K562 (cell line): ENCODE data around the gene FA2H. TPM values are rescaled to one million over a fixed set of nuclear protein-coding genes. Genes with fewer than 3 reads are reported as not detected.

Experiments used
- ATAC-seq: fragments of 200-7000 bp; cut with Tn5 transposase; 3 replicates; pipeline ENCODE4 v1.9.1; 2020; ENCODE audit warnings: moderate library complexity
- BruUV-seq: library from RNA; stranded (reverse); fragments of 400-500 nt; replicated peaks from 2 replicates; lab custom pipeline; 2021; lab: Mats Ljungman, UMichigan
- CTCF ChIA-PET: fragments of 300-600 bp; formaldehyde crosslinking; extraction: SDS; loops from one replicate; lab custom pipeline; 2021; ENCODE audit warnings: low intra/inter-chr PET ratio; lab: Yijun Ruan, JAX
- POLR2A ChIA-PET: fragments of 300-600, 350-650 bp; sonication (Branson Sonifier 250); formaldehyde crosslinking; extraction: SDS; loops from one replicate; lab custom pipeline; 2021; ENCODE audit warnings: antibody characterized with exemption, inconsistent platforms; lab: Yijun Ruan, JAX
- DNase-seq, 4 experiments: peaks; one replicate each; pipeline versions ENCODE4 v3.0.0 to v3.0.0-alpha.2; 2011 to 2018; ENCODE audit warnings: low spot score in 3 of 4, mixed read lengths in 3 of 4; ENCODE audit errors: extremely low read depth in 1 of 4
- FAIRE-seq: peaks from 2 replicates; lab custom pipeline; 2011; peaks lifted over from hg19 to GRCh38; lab: Jason Lieb, UNC
- H2AFZ ChIP-seq: 2 replicates; pipeline ENCODE4 v1.6.0; 2011; ENCODE audit warnings: low read depth, low read length, control low read depth, inconsistent platforms
- H3K27ac ChIP-seq: fragments of 200-600 bp; 3 replicates; pipeline ENCODE4 v1.8.0; 2011; ENCODE audit warnings: low read depth, mild to moderate bottlenecking, control low read depth, inconsistent platforms, low read length, moderate library complexity, mixed read lengths; ENCODE audit errors: extremely low read depth
- H3K27me3 ChIP-seq, 2 experiments: fragments of 300-600 bp in 1 of 2; 2 replicates in 1 of 2; 3 replicates in 1 of 2; pipeline versions ENCODE4 v1.6.0 to v1.8.0; 2011; ENCODE audit warnings: inconsistent platforms in 2 of 2, low read length in 2 of 2, mild to moderate bottlenecking in 1 of 2, mixed read lengths in 1 of 2, moderate library complexity in 1 of 2; ENCODE audit not compliant: control insufficient read depth in 2 of 2, insufficient read depth in 2 of 2
- H3K36me3 ChIP-seq: fragments of 300-600 bp; 3 replicates; pipeline ENCODE4 v1.8.0; 2011; ENCODE audit warnings: mild to moderate bottlenecking, low read length, inconsistent platforms; ENCODE audit not compliant: control insufficient read depth, insufficient read depth
- H3K4me1 ChIP-seq, 2 experiments: fragments of 200-600 bp in 1 of 2; replicated peaks in 1 of 2; 2 replicates in 1 of 2; 3 replicates in 1 of 2; pipeline versions ENCODE4 v1.5.1 to v1.8.0; 2011; ENCODE audit warnings: inconsistent platforms in 2 of 2, low read length in 2 of 2, mild to moderate bottlenecking in 1 of 2, mixed read lengths in 1 of 2, moderate library complexity in 1 of 2; ENCODE audit not compliant: control insufficient read depth in 2 of 2, insufficient read depth in 2 of 2
- H3K4me2 ChIP-seq: 2 replicates; pipeline ENCODE4 v1.6.1; 2011; ENCODE audit warnings: low read length, control low read depth, inconsistent platforms, mixed read lengths; ENCODE audit not compliant: insufficient read depth
- H3K4me3 ChIP-seq: fragments of 200-600 bp; sonication (generic), shearing (Covaris generic); 2 replicates; pipeline ENCODE4 v1.5.1; 2016; ENCODE audit warnings: control low read depth, inconsistent platforms
- H3K79me2 ChIP-seq: fragments of 200-600 bp; 3 replicates; pipeline ENCODE4 v1.8.0; 2011; ENCODE audit warnings: low read length, inconsistent platforms; ENCODE audit not compliant: control insufficient read depth, insufficient read depth
- H3K9ac ChIP-seq, 2 experiments: 2 replicates each; pipeline versions ENCODE4 v1.6.0 to v1.6.1; 2011; ENCODE audit warnings: low read depth in 2 of 2, low read length in 2 of 2, control low read depth in 1 of 2, inconsistent platforms in 1 of 2, mild to moderate bottlenecking in 1 of 2, mixed read lengths in 1 of 2; ENCODE audit not compliant: insufficient read depth in 1 of 2
- H3K9me1 ChIP-seq: one replicate; pipeline ENCODE4 v1.6.0; 2011; ENCODE audit warnings: inconsistent platforms, mild to moderate bottlenecking, low read length, moderate library complexity; ENCODE audit not compliant: control insufficient read depth, insufficient read depth
- H3K9me3 ChIP-seq: replicated peaks from 2 replicates; pipeline ENCODE4 v1.5.1; 2011; ENCODE audit warnings: low read depth, low read length, inconsistent platforms; ENCODE audit not compliant: control insufficient read depth, insufficient read depth
- H4K20me1 ChIP-seq: replicated peaks from 2 replicates; pipeline ENCODE4 v1.6.1; 2011; ENCODE audit warnings: low read length, inconsistent platforms, mixed read lengths; ENCODE audit not compliant: control insufficient read depth, insufficient read depth
- CBX3 ChIP-seq, 2 experiments: IDR thresholded peaks; 1 replicate in 1 of 2; 2 replicates in 1 of 2; pipeline ENCODE4 v1.6.1; 2012; ENCODE audit warnings: inconsistent platforms in 2 of 2, low read length in 2 of 2, borderline replicate concordance in 1 of 2, control low read depth in 1 of 2
- ERF ChIP-seq: fragments of 450-650 bp; formaldehyde crosslinking; IDR thresholded peaks from 2 replicates; pipeline ENCODE4 v1.4.0; 2020; ENCODE audit warnings: mild to moderate bottlenecking, mixed read lengths
- FOXO4 ChIP-seq: fragments of 450-650 bp; formaldehyde crosslinking; IDR thresholded peaks from 2 replicates; pipeline ENCODE4 v1.4.0; 2020; ENCODE audit warnings: mild to moderate bottlenecking, moderate library complexity
- ILK ChIP-seq: fragments of 450-650 bp; IDR thresholded peaks from 2 replicates; pipeline ENCODE4 v1.6.1; 2016; ENCODE audit warnings: missing genetic modification characterization, low read depth, mild to moderate bottlenecking, missing compliant biosample characterization, moderate library complexity, borderline replicate concordance
- NBN ChIP-seq: fragments of 450-650 bp; IDR thresholded peaks from 2 replicates; pipeline ENCODE4 v1.6.1; 2016; ENCODE audit warnings: low read depth, mild to moderate bottlenecking
- NONO ChIP-seq, 2 experiments: fragments of 200-400 bp in 1 of 2; fragments of 450-650 bp in 1 of 2; formaldehyde crosslinking in 1 of 2; IDR thresholded peaks; 2 replicates each; pipeline ENCODE4 v1.6.1; 2017; ENCODE audit warnings: low read depth in 2 of 2, mild to moderate bottlenecking in 2 of 2, moderate library complexity in 2 of 2, low read length in 1 of 2
- OTX1 ChIP-seq: fragments of 450-650 bp; formaldehyde crosslinking; IDR thresholded peaks from 2 replicates; pipeline ENCODE4 v1.4.0; 2022; ENCODE audit warnings: mild to moderate bottlenecking
- SETDB1 ChIP-seq: IDR thresholded peaks from one replicate; pipeline ENCODE4 v1.6.1; 2012; ENCODE audit warnings: low read length, control low read depth, inconsistent platforms
- SUPT5H ChIP-seq: fragments of 450-650 bp; IDR thresholded peaks from 2 replicates; pipeline ENCODE4 v1.6.1; 2016
- TOE1 ChIP-seq, 2 experiments: fragments of 450-650 bp in 1 of 2; sonication (generic) in 1 of 2; formaldehyde crosslinking in 1 of 2; IDR thresholded peaks; 2 replicates each; pipeline versions ENCODE4 v1.7.1 to v1.8.0; 2016 to 2022; ENCODE audit warnings: borderline replicate concordance in 2 of 2, mild to moderate bottlenecking in 2 of 2, antibody characterized with exemption in 1 of 2, inconsistent platforms in 1 of 2, low read depth in 1 of 2, missing genetic modification reagents in 1 of 2, moderate library complexity in 1 of 2
- UBTF ChIP-seq, 2 experiments: IDR thresholded peaks; 2 replicates each; pipeline ENCODE4 v1.6.1; 2012; ENCODE audit warnings: improper control_type of control experiment in 2 of 2, low read depth in 2 of 2, low read length in 2 of 2, borderline replicate concordance in 1 of 2
- ZBTB8A ChIP-seq: fragments of 450-650 bp; IDR thresholded peaks from 2 replicates; pipeline ENCODE4 v1.6.1; 2018; ENCODE audit warnings: mild to moderate bottlenecking, moderate library complexity; ENCODE audit not compliant: partially characterized antibody
- ZNF146 ChIP-seq: IDR thresholded peaks from one replicate; pipeline ENCODE4 v1.6.1; 2018; ENCODE audit warnings: missing compliant biosample characterization; ENCODE audit not compliant: unreplicated experiment
- ZNF79 ChIP-seq: fragments of 250-450 bp; sonication (Bioruptor Pico); IDR thresholded peaks from 2 replicates; pipeline ENCODE4 v1.4.0; 2020; ENCODE audit warnings: low read depth, mild to moderate bottlenecking, moderate library complexity
- WGBS: fragments of 100-300 bp; shearing (Covaris generic); methylation state at CpG from one replicate; pipeline ENCODE4 v1.1.6; 2016; ENCODE audit warnings: low coverage, mixed read lengths; ENCODE audit not compliant: insufficient coverage; ENCODE audit errors: missing lambda C conversion rate; 5-methylcytosine and 5-hydroxymethylcytosine counted together
- in situ Hi-C: fragments of 300-500 bp; cut with MboI; formaldehyde crosslinking; loops from 4 replicates; pipeline ENCODE4 v1.15.0; 2018; ENCODE audit warnings: inconsistent platforms, mixed read lengths
- intact Hi-C: fragments of 100-400 bp; cut with micrococcal nuclease; formaldehyde crosslinking; loops from 2 replicates; pipeline ENCODE4 v1.14.2; 2022
- polyA plus RNA-seq, 8 experiments: library from polyadenylated mRNA; depleted of rRNA in 4 of 8; stranded (reverse) in 5 of 8; unstranded in 3 of 8; fragments of >200 nt; fragmentation: Nextera tagmentation in 2 of 8; fragmentation: Illumina TruSeq in 1 of 8; extraction: Ambion mirVana in 2 of 8; extraction: Trizol in 1 of 8; gene quantifications; 2 replicates each; pipeline versions ENCODE4 v1.2.1 to v1.2.3, GENCODE V29; 2011 to 2014; ENCODE audit warnings: inconsistent platforms in 1 of 8, missing spikeins in 1 of 8
- total RNA-seq, 7 experiments: library from RNA; depleted of rRNA in 6 of 7; stranded (reverse); fragments of >200 nt in 6 of 7; fragmentation: Illumina TruSeq in 2 of 7; extraction: Trizol in 2 of 7; gene quantifications; 2 replicates each; pipeline versions ENCODE4 v1.2.1 to v1.2.3, GENCODE V29; 2011 to 2021; ENCODE audit warnings: low replicate concordance in 1 of 7
- TF ChIP-seq, protein P1 (sequence below): sonication (generic); formaldehyde crosslinking; IDR thresholded peaks from 2 replicates; pipeline ENCODE4 v1.8.1; 2023; ENCODE audit warnings: mild to moderate bottlenecking, missing genetic modification reagents, moderate library complexity

FA2H gene
- total and polyA plus RNA-seq, 9 of the 15 experiments (the other 6 are each of a cell fraction or from before 2014, with no cell fraction given) = not detected

GRCh38 chr16:74735162-74735452 lies 39.5 kb downstream of the FA2H start (continued):
- TF ChIP-seq TOE1 (IDR thresholded peaks at IDR 0.05; ENCODE audit: borderline replicate concordance) (no peak), TOE1 (CRISPR knock-in tag; IDR thresholded peaks at IDR 0.05; ENCODE audit: borderline replicate concordance, low read depth) (no peak), NONO (IDR thresholded peaks at IDR 0.05; ENCODE audit: low read depth in 2 of 2, low read length in 1 of 2) (no peak)
- TF ChIP-seq, protein P1, sequence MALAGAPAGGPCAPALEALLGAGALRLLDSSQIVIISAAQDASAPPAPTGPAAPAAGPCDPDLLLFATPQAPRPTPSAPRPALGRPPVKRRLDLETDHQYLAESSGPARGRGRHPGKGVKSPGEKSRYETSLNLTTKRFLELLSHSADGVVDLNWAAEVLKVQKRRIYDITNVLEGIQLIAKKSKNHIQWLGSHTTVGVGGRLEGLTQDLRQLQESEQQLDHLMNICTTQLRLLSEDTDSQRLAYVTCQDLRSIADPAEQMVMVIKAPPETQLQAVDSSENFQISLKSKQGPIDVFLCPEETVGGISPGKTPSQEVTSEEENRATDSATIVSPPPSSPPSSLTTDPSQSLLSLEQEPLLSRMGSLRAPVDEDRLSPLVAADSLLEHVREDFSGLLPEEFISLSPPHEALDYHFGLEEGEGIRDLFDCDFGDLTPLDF (CRISPR knock-in tag) = no peak

- H3K4me3 ChIP-seq = no peak overlapping the region
- no peak overlapping the region for H3K4me2 ChIP-seq
- H3K36me3 ChIP-seq = no peaks in the 10 kb centered on the region
- H4K20me1 ChIP-seq = no peaks in the 10 kb centered on the region; the same call in 1 of the 2 replicates
- H3K27ac ChIP-seq = no peak overlapping the region
- no peaks in the 10 kb centered on the region for H3K79me2 ChIP-seq
- CTCF ChIA-PET = no interaction called here
- POLR2A ChIA-PET = interaction anchor here (0.9 to 1.1 kb wide), 2 partner anchors 11 to 40 kb away, joined by 3 to 4 read pairs; no protein-coding TSS in a partner anchor
- H3K9me3 ChIP-seq = no peaks in the 10 kb centered on the region
- H3K9me1 ChIP-seq = no peaks in the 10 kb centered on the region
- intact Hi-C loops (no loop called here), in situ Hi-C loops (no loop called here)
- FAIRE-seq = no peak
- 8% methylated on average over 16 of the region's 21 CpGs for WGBS
- H3K4me1 ChIP-seq = peaks cover 5 to 27% of the 10 kb centered on the region in 2 experiments; a peak in 3 of 5 replicates
- peak overlapping the region in 1 of 2 experiments; percentile 65; a peak in 1 of 4 replicates for H3K9ac ChIP-seq
- no peak for DNase-seq
- no TSS peak for BruUV-seq
- no peak for ATAC-seq
- no peak overlapping the region for H2AFZ ChIP-seq
- H3K27me3 ChIP-seq = peaks cover 15 to 82% of the 10 kb centered on the region in 2 experiments; a peak in 4 of 5 replicates
- no peak for TF ChIP-seq NBN
- TF ChIP-seq FOXO4 (CRISPR knock-in tag) = no peak
- TF ChIP-seq SETDB1 = no peak
- TF ChIP-seq ERF (CRISPR knock-in tag) = no peak
- TF ChIP-seq CBX3 (IDR thresholded peaks at IDR 0.05; ENCODE audit: borderline replicate concordance in 1 of 2, low read length in 2 of 2) = no peak
- TF ChIP-seq UBTF (IDR thresholded peaks at IDR 0.05; ENCODE audit: borderline replicate concordance in 1 of 2, low read depth in 2 of 2, low read length in 2 of 2) = no peak
- no peak for TF ChIP-seq ZBTB8A
- TF ChIP-seq OTX1 (CRISPR knock-in tag) = no peak
- TF ChIP-seq ZNF79 = no peak
- no peak for TF ChIP-seq SUPT5H
- TF ChIP-seq ZNF146 (CRISPR knock-in tag) = no peak
- no peak for TF ChIP-seq ILK
These were observed 40.1 kb downstream of the FA2H start for GRCh38 chr16:74734361-74735161.
